ENCODE data around the gene ILF2. TPM values are rescaled to one million over a fixed set of nuclear protein-coding genes. Genes with fewer than 3 reads are reported as not detected.
A peak's percentile ranks its signal among the peaks of the same experiment; 100 is the strongest.

The ILF2 gene
- total RNA-seq, 2 donors from 2014 or later: 136 to 142 TPM

- Mint-ChIP-seq H3K27me3 (no peaks in the 10 kb centered on the region), H3K36me3 (ENCODE audit: low read depth) (peaks cover 10% of the 10 kb centered on the region), H3K4me1 (peaks cover 38% of the 10 kb centered on the region), H3K4me3 (peak overlapping the region; percentile 99), H3K27ac (peak overlapping the region; percentile 98)
- no peak for DNase-seq
- ATAC-seq: no peak
- H3K9me3 ChIP-seq (ENCODE audit: control insufficient read depth, low read length, poor library complexity, severe bottlenecking): no peaks in the 10 kb centered on the region
Observed at GRCh38 chr1:153636312-153636711, 34.5 kb downstream of the ILF2 start.

DNA sequence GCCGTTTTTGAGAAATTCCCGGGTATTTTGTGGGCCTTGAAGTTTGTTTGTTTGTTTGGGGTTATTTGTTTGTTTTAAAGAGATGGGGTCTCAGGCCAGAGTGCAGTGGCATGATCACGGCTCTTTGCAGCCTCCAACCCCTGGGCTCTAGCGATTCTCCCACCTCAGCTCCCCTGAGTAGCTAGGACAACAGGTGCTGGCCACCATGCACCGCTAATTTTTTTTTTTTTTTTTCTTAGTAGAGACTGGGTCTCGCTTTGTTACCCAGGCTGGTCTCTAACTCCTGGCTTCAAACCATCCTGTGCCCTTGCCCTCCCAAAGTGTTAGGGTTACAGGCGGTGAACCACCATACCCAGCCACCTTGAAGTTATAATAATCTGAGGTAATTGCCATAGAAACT is 34.9 kb downstream of the ILF2 start:
- H3K27me3 Mint-ChIP-seq: no peaks in the 10 kb centered on the region
- DNase-seq (no peak), ATAC-seq (no peak)
- peak overlapping the region; percentile 98 for H3K27ac Mint-ChIP-seq
- no peaks in the 10 kb centered on the region for H3K9me3 ChIP-seq (ENCODE audit: control insufficient read depth, low read length, poor library complexity, severe bottlenecking)
- H3K4me1 Mint-ChIP-seq: peaks cover 37% of the 10 kb centered on the region
- peaks cover 10% of the 10 kb centered on the region for H3K36me3 Mint-ChIP-seq (ENCODE audit: low read depth)
- peak overlapping the region; percentile 99 for H3K4me3 Mint-ChIP-seq

DNA sequence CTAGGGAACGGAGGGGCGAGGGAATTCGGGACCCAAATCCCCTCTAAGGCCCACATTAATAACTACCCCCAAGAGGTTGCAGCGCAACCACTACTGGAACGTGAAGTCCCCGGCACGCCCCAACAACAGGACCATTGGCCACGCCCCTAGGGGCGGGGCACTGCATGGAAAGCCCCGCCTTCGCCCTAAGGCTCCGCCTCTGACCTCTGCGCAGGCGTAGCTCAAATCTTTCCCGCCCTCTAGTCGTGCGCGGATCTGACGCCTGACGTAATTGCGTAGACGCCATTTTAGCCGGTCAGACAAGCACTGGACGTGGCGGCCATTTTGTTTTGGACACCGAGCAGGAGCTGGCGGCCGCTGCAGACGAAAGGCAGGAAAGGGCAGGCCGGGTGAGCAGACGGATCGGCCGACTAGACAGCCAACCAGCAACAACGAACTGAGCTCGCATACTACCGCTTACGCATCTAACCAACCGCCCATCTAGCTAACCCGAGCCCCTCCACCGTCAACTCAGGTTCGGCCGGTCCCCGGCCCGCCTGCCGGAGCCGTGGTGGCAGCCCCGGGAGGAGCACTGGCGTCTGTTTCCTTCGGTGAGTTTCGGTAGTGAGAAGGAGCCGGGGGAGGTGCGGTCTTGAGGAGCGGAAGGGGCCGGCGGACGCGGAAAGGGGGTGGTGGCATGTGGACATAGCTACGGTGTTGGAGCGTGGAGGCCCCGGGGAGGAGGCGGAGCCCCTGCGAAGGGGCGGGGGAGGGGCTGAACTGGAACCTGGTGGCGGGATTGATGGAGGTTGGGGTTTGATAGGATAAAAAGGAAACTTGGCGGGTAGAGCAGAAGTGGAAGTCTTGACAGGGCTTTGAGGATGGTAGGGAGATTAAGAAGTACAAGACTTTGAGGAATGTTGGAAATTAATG is 36.8 kb downstream of the ILF2 start, which contains the start of gene CHTOP:
TSS of gene CHTOP (plus strand) at position 313 of the 912 bp plus-strand sequence. CDS start 2,523 bp downstream, outside the sequence.
- Mint-ChIP-seq H3K27me3 (no peaks in the 10 kb centered on the region), H3K4me1 (peaks cover 41% of the 10 kb centered on the region), H3K4me3 (peak within 1 kb of the TSS; percentile 99), H3K36me3 (ENCODE audit: low read depth) (peaks cover 10% of the 10 kb centered on the region), H3K27ac (peak within 1 kb of the TSS; percentile 98)
- DNase-seq: peak; percentile 84 to 94 (median 92)
- peak; percentile 89 for ATAC-seq
- no peaks in the 10 kb centered on the region for H3K9me3 ChIP-seq (ENCODE audit: control insufficient read depth, low read length, poor library complexity, severe bottlenecking)

DNA sequence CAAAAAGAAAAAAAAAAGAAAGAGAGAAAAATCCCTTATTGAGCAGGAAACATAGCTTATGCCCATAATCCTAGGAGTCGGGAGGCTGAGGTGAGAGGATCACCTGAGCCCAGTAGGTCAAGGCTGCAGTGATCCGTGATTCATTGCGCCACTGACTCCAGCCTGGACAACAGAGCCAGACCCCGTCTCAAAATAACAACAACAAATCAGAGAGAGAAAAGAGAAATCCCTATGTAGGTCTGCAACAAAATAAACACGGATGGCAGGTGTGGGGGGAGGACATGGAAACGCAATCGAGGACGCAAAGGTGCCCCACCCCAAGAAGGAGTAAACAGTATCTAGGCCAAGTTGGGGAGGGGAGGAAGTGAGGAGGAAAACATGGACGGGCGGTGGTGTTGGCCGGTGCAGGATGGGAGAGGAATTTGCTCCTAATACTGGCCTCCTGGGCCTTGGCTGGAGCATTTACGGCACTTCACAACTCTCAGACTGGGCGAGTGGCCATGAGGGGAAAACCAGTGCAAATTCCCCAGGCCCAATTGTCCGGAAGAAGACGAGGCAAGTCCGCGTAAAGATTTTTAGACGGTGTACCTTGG is 37.5 kb downstream of the ILF2 start:
- H3K4me1 Mint-ChIP-seq: peaks cover 41% of the 10 kb centered on the region
- no peaks in the 10 kb centered on the region for H3K27me3 Mint-ChIP-seq
- H3K4me3 Mint-ChIP-seq: peak overlapping the region; percentile 99
- ATAC-seq (no peak), DNase-seq (no peak)
- no peaks in the 10 kb centered on the region for H3K9me3 ChIP-seq (ENCODE audit: control insufficient read depth, low read length, poor library complexity, severe bottlenecking)
- peak overlapping the region; percentile 98 for H3K27ac Mint-ChIP-seq
- peaks cover 10% of the 10 kb centered on the region for H3K36me3 Mint-ChIP-seq (ENCODE audit: low read depth)

DNA sequence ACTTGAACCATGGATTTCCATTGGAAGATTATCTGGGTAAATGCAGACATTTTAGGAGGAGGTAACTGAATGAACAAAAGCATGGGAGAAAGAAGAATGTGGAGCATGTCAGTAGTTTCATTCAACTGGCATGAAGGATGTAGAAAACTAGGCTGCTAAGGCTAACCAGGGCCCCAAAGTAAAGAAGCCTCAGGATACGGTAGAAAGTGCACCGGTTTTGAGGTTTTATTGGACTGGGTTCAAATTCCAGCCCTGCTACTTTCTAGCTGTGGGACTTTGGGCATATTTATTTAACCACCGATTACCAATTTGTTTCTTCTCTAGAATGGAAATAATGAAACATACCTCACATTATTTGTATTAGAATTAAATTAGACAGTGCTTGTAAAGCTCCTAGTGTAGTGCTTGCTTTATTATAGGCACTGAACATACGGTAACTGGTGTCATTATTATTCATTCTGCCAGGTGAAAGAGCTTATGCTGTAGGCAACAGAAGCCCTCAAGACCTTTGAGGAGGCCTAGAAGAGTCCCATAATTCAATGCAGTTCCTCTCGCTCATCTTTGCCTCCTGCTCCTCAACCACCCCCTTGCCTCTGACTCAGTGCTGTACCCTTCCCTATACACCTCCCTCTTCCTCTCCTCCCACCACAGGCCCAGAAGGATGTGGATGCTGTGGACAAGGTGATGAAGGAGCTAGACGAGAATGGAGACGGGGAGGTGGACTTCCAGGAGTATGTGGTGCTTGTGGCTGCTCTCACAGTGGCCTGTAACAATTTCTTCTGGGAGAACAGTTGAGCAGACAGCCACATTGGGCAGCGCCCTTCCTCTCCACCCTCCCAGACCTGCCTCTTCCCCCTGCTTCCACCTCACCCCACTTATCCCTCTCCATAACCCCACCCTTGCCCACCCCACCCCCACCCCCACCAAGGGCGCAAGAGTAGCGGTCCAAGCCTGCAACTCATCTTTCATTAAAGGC is 39.5 kb downstream of the ILF2 start:
- no peak for ATAC-seq
- Mint-ChIP-seq H3K27ac (no peak overlapping the region), H3K27me3 (peaks cover 9% of the 10 kb centered on the region), H3K4me3 (no peak overlapping the region), H3K36me3 (ENCODE audit: low read depth) (peaks cover 2% of the 10 kb centered on the region), H3K4me1 (peaks cover 35% of the 10 kb centered on the region)
- H3K9me3 ChIP-seq (ENCODE audit: control insufficient read depth, low read length, poor library complexity, severe bottlenecking): no peaks in the 10 kb centered on the region
- DNase-seq: no peak

DNA sequence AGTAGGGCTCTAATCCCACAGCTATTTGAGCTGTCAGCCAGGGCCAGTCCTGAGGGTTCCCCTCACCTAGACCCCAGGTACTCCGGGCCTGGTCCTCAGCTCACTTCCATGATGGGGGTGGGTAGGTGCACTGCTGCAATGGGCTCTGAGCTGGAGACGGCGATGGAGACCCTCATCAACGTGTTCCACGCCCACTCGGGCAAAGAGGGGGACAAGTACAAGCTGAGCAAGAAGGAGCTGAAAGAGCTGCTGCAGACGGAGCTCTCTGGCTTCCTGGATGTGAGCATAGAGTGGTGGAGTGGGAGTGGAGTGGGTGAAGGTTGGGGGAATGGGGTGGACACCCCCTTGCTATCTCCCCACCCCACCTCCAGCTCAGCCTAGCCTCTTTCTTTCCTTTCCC is 40.4 kb downstream of the ILF2 start:
- peaks cover 2% of the 10 kb centered on the region for H3K36me3 Mint-ChIP-seq (ENCODE audit: low read depth)
- ATAC-seq (no peak), DNase-seq (no peak)
- H3K4me1 Mint-ChIP-seq: peaks cover 34% of the 10 kb centered on the region
- no peak overlapping the region for H3K27ac Mint-ChIP-seq
- H3K27me3 Mint-ChIP-seq: peaks cover 9% of the 10 kb centered on the region
- H3K9me3 ChIP-seq (ENCODE audit: control insufficient read depth, low read length, poor library complexity, severe bottlenecking): no peaks in the 10 kb centered on the region
- no peak overlapping the region for H3K4me3 Mint-ChIP-seq

- H3K9me3 ChIP-seq (ENCODE audit: control insufficient read depth, low read length, poor library complexity, severe bottlenecking): no peaks in the 10 kb centered on the region
- ATAC-seq (no peak), DNase-seq (no peak)
- Mint-ChIP-seq H3K36me3 (ENCODE audit: low read depth) (peaks cover 2% of the 10 kb centered on the region), H3K4me1 (peaks cover 31% of the 10 kb centered on the region), H3K27ac (no peak overlapping the region), H3K27me3 (peaks cover 9% of the 10 kb centered on the region), H3K4me3 (no peak overlapping the region)
Observed at GRCh38 chr1:153629971-153630370, 40.8 kb downstream of the ILF2 start.

DNA sequence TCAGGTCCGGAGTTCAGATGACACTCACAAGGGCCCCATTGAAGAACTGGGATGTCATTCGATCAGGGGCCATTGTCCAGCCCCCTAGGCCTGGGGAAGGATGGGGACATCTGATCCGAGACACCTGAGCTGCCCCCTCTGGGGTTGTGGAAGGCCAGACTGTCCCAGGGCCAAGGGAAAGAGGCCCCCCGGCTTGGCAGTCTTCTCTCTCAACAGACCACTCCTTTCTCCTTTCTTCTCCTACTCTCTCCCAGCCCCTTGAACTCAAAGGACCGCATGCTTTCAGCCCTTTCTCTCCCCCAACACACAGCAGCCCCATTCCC is 41.5 kb downstream of the ILF2 start:
- Mint-ChIP-seq H3K4me1 (peaks cover 28% of the 10 kb centered on the region), H3K36me3 (ENCODE audit: low read depth) (peaks cover under 1% of the 10 kb centered on the region), H3K27me3 (peaks cover 9% of the 10 kb centered on the region), H3K27ac (no peak overlapping the region), H3K4me3 (no peak overlapping the region)
- no peaks in the 10 kb centered on the region for H3K9me3 ChIP-seq (ENCODE audit: control insufficient read depth, low read length, poor library complexity, severe bottlenecking)
- ATAC-seq: no peak
- DNase-seq: no peak

GRCh38 chr1:153628638-153629342 is 42.0 kb downstream of the ILF2 start:
- Mint-ChIP-seq H3K36me3 (ENCODE audit: low read depth) (no peaks in the 10 kb centered on the region), H3K27ac (no peak overlapping the region), H3K27me3 (peaks cover 9% of the 10 kb centered on the region), H3K4me3 (no peak overlapping the region), H3K4me1 (peaks cover 28% of the 10 kb centered on the region)
- DNase-seq (no peak), ATAC-seq (no peak)
- no peaks in the 10 kb centered on the region for H3K9me3 ChIP-seq (ENCODE audit: control insufficient read depth, low read length, poor library complexity, severe bottlenecking)

DNA sequence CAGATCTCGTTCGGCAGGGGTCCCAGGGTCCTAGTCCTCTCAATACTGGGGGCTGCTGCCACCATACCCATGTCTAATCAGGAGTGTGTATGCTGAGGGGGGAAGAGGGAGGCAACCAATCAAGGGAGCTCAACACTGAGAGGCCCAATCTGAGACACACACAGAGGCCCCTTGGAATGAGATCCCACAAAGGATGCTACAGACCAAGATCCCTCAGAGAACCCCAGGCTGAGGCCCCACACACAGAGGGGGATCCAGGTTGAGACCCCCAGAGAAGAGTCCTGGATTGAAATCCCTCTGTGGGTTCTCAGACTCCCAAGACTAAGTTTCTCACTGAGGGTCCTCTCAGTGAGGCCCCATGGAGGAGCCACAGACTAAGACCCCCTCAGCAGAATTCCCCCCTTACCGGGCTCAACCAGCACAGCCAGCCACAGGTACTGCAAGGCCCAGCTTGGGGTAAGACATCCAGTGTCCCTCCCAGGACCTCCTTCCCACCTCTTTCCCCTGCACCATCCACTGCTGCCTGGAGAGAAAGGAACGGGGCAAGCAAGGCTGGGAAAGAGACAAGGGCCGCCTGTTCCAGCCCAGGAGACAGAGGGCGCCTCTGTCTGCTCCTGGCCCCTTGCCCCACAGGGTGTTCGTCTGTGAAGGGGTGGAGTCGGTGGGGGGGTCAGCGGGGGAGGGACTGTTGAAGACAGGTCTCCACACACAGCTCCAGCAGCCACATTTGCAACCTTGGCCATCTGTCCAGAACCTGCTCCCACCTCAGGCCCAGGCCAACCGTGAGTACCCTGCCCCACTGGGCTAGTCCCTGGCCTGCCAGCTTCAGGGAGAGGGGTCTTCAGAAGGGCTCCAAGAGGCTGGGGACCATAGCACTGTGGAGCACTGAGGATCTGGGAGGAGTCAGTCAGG is 42.8 kb downstream of the ILF2 start, which contains the start of gene S100A1:
TSS of gene S100A1 (plus strand) at position 720 of the 912 bp plus-strand sequence. CDS start 2,088 bp downstream, outside the sequence.
- H3K27ac Mint-ChIP-seq: peak within 1 kb of the TSS; percentile 45
- peaks cover 9% of the 10 kb centered on the region for H3K27me3 Mint-ChIP-seq
- peak within 1 kb of the TSS; percentile 25 for H3K4me3 Mint-ChIP-seq
- no peaks in the 10 kb centered on the region for H3K36me3 Mint-ChIP-seq (ENCODE audit: low read depth)
- no peaks in the 10 kb centered on the region for H3K9me3 ChIP-seq (ENCODE audit: control insufficient read depth, low read length, poor library complexity, severe bottlenecking)
- DNase-seq (no peak), ATAC-seq (no peak)
- peaks cover 23% of the 10 kb centered on the region for H3K4me1 Mint-ChIP-seq

- H3K4me1 Mint-ChIP-seq: peaks cover 22% of the 10 kb centered on the region
- H3K36me3 Mint-ChIP-seq (ENCODE audit: low read depth): no peaks in the 10 kb centered on the region
- H3K4me3 Mint-ChIP-seq: peak within 1 kb of the TSS; percentile 25
- ATAC-seq (no peak), DNase-seq (no peak)
- peaks cover 9% of the 10 kb centered on the region for H3K27me3 Mint-ChIP-seq
- no peaks in the 10 kb centered on the region for H3K9me3 ChIP-seq (ENCODE audit: control insufficient read depth, low read length, poor library complexity, severe bottlenecking)
- peak within 1 kb of the TSS; percentile 45 for H3K27ac Mint-ChIP-seq
Observed at GRCh38 chr1:153626904-153627714, 43.7 kb downstream of the ILF2 start, which contains the start of gene S100A13. TSS of gene S100A13 (minus strand) at chr1:153627505. CDS start at chr1:153626472, 1,033 bp downstream.
